GM21529 (cell line): ENCODE data around the gene SHISA6.

ENCODE experiments used
- ATAC-seq: cut with Tn5 transposase; IDR thresholded peaks from one replicate; pipeline ENCODE4 v1.9.1; 2021; ENCODE audit not compliant: unreplicated experiment

Gene SHISA6

DNA sequence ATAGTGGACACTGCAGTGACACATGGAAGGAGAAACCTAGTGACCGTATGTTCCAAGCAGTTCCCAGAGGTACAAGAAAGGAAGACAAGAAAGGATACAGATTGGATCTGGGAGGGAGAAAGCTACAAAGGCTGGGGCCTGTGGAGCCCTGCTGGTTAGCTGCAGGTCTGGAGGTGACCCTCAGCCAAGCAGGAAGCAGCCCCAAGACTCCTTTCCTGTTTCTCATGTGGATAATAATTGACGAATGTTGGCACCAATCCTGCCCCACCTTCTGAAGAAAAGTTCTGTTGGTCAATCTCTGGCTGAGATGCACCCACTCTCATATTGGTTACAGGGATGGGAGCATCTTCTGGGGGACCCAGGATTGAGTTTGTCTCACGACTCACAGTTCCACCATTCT is 99.8 kb downstream of the SHISA6 start:
- ATAC-seq: no peak

- no peak for ATAC-seq
Observed at GRCh38 chr17:11342138-11342537, 101.1 kb downstream of the SHISA6 start.

GRCh38 chr17:11349106-11349505 is 108.1 kb downstream of the SHISA6 start:
- no peak for ATAC-seq

- ATAC-seq: no peak
Observed at GRCh38 chr17:11351479-11351878, 110.5 kb downstream of the SHISA6 start.

DNA sequence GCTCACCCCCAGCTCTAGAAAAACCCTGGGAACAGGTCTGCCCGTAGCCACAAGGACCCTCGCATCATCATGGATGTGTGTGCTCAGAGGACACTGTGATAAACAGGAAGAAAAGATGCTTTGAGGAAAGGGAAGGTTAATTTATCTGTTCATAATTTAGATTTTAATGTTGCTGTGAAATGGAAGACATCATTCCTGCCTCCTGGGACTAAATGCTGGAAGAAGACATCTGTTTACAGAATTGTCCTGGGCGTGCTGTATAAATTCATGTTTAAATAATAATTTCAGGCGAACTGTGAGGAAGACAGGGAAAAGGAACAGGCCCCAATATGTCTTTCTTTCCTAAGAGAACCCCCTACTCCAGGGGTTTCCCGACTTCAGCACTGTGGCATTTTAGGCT is 112.6 kb downstream of the SHISA6 start:
- ATAC-seq: no peak

GRCh38 chr17:11356371-11356770 is 115.4 kb downstream of the SHISA6 start:
- ATAC-seq: no peak

- ATAC-seq: no peak
Observed at GRCh38 chr17:11363565-11364117, 122.6 kb downstream of the SHISA6 start.

DNA sequence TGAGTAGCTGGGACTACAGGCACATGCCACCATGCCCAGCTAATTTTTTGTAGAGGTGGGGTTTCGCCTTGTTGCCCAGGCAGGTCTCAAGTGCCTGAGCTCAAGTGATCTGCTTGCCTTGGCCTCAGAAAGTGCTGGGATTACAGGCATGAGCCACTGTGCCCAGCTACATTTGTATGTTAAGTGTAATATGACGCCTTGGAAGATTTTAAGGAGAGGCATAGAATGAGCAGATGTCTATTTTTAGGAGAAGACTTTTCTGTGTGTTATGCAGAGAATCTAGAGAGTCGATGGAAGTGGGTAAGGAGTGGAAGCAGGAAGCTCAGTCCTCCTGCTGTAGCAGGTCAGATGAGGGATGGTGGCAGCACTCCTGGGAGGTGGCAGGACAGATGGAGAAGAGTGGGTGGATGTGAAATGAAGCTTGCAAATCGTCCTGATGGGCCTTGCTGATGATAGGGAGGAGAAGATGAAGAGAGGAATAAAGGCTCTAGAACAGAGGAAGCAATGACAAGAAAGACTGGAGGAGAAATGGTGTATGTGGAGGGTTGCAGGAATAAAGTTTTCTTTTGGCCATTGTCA is 125.3 kb downstream of the SHISA6 start:
- ATAC-seq: no peak

- no peak for ATAC-seq
Observed at GRCh38 chr17:11369575-11369974, 128.6 kb downstream of the SHISA6 start.

DNA sequence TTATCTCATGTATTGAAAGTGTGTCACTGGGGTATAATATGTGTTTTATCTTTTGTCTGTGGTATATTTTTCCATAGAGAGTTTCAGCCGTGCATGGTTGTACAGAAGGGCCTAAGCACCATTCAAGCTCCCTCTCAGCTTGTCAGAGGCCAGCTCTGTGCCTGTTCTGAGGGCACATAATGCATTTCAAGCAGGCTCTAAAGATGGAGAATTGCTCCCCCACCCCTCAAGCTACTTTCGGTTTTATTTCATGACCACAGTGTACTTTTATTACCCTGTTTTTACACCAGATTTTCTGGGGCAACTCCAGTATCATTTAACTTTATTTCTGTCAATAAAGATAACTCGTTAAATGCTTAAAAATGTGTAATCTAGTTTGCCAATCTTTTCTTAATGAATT is 131.7 kb downstream of the SHISA6 start:
- ATAC-seq: no peak

GRCh38 chr17:11378506-11378905 is 137.5 kb downstream of the SHISA6 start:
- no peak for ATAC-seq

GRCh38 chr17:11380761-11381160 is 139.7 kb downstream of the SHISA6 start:
- ATAC-seq: no peak

DNA sequence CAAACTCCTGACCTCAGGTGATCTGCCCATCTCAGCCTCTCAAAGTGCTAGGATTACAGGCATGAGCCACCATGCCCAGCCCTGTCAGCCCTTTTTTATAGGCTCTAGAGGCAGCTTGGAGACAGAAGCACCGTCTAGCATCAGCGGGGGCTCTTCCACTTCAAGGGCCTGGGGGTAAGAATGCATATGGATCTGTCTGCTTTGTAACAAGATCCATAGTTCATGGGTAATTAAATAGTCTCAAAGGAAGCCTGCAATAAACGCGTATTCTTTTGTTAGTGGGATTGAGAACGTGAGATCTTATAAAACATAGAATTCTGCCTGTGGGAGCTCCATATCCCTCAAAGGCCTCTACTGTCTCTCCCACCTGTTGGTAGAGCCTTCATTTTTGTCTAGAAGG is 142.1 kb downstream of the SHISA6 start:
- ATAC-seq: no peak

DNA sequence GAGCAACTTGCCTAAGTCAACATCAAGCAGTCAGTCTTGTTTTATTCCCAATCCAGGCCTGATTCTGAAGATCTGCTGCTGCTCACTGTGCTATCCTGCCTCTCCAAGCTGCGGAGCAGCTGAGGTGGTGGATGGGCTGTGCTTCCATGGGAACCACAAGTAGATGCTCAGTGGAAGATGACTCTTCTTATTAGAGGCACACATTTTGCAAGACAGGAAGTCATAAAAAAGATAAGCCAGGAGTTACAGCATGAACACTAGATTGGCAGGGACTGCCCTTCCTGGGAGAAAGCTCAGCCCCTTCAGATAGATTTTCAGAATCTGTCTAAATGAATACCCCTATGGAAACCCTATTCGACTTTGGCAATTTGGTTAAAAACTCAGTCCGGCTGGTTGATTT is 143.1 kb downstream of the SHISA6 start:
- no peak for ATAC-seq

- no peak for ATAC-seq
Observed at GRCh38 chr17:11387610-11388009, 146.6 kb downstream of the SHISA6 start.

DNA sequence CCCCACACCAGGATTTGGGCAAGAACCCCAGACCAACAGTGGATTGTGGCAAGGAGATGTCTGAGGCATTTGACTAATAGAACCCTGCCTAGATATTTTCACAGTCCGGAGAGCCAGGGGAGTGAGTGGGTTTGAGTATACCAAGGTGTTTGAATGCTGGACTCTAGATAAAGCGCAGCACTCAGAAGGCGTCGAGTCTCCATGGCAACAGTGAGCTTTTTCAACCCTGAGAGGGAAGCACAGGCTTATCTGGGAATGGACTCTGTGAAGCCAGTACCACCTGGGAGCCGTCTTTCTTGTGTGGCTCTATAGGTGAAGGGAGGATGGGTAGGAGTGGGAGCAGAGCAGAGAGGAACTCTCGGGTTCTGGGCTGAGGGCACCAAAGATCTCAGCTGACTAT is 147.0 kb downstream of the SHISA6 start:
- no peak for ATAC-seq

GRCh38 chr17:11389583-11389982 is 148.6 kb downstream of the SHISA6 start:
- ATAC-seq: no peak

GRCh38 chr17:11391134-11391533 is 150.1 kb downstream of the SHISA6 start:
- no peak for ATAC-seq

- no peak for ATAC-seq
Observed at GRCh38 chr17:11404431-11405276, 163.6 kb downstream of the SHISA6 start.

GRCh38 chr17:11406716-11407115 is 165.7 kb downstream of the SHISA6 start:
- ATAC-seq: no peak

DNA sequence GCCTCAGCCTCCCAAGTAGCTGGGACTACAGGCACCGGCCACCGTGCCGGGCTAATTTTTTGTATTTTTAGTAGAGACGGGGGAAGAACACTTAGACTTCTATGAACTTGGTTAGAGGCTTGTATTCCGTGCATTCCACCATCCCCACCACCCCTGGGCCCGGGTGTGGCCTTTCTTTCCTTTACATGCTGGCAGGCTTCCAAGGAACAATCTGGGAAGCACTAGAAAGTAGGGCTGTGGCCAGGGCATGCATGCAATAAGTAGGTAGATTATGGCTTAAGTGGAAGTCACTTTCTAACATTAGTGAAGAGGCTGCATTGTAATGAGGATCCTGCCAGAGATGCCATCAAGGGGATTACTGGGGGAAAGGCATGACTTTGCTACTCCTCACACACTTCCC is 171.6 kb downstream of the SHISA6 start:
- no peak for ATAC-seq

DNA sequence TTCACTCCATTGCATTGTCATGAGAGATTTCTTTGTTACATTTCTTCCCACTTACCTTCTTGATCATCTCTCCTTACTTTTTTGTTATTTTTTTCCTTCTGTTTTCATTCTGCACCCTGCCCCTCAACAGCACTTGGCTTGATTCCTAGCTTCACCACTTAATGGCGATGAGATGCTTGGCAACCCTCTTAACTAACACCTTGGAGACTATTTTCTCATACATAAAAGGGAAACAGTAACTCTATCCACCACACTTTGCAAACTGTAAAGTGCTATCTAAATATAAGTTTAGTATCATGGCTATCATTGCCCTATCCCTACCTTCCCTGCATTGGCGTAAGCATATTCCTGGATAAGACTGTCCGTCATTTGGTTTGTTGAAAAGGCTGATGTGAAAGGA is 177.3 kb downstream of the SHISA6 start:
- ATAC-seq: no peak
